Nasal cavity respiratory epithelium epithelial cell of viscerocranial mucosa (primary cell): ENCODE data around the gene ZNF3. TPM values are rescaled to one million over a fixed set of nuclear protein-coding genes. Genes with fewer than 3 reads are reported as not detected.

Source experiments
- total RNA-seq: library from RNA; depleted of rRNA; stranded (reverse); fragments of >200 nt; gene quantifications from 2 replicates; pipeline ENCODE4 v1.2.3, GENCODE V29; 2014

The ZNF3 gene
- 22.2 and 28.9 TPM in 2 replicates for total RNA-seq

GRCh38 chr7:100081535-100082102 is at the start of gene ZNF3:
TSS of gene ZNF3 (minus strand) at chr7:100081723. CDS start at chr7:100077357, 4,366 bp downstream.

DNA sequence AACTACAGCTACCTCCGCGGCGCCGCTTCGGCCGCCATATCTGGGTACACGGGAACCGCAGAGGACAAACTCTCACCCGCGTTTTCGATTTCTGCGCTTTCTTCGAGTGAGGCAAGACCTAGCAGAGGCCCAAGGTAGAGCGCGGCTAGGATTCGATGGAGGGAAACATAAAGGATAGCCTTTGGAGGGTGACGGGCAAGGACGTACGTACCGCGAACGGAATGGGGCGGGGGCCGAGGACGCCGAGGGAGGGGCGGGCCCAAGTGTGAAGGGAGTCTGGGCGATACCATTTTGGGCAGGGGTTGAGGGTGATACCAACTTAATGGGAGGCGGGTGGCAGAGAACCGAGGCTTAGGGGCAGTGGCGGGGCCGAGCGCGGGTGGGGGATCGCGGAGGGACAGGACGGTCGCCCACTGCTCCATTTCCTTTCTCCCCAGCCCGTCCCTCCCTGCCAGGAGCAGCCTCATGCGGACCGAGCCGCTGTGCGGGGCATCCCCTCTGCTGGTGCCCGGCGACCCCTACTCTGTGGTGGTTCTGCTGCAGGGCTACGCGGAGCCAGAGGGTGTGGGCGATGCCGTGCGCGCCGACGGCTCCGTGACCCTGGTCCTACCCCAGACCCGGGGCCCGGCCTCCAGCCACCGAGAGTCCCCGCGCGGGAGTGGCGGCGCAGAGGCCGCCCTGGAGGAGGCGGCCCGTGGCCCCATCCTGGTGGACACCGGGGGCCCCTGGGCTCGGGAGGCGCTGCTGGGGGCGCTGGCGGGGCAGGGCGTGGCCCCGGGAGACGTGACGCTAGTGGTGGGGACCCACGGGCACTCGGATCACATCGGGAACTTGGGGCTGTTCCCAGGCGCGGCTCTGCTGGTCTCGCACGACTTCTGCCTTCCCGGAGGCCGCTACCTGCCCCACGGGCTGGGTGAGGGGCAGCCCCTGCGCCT is 45.7 kb upstream of the ZNF3 start, which contains the start of gene MBLAC1:
TSS of gene MBLAC1 (plus strand) at position 37 of the 935 bp plus-strand sequence. CDS start at position 466, 429 bp downstream.

DNA sequence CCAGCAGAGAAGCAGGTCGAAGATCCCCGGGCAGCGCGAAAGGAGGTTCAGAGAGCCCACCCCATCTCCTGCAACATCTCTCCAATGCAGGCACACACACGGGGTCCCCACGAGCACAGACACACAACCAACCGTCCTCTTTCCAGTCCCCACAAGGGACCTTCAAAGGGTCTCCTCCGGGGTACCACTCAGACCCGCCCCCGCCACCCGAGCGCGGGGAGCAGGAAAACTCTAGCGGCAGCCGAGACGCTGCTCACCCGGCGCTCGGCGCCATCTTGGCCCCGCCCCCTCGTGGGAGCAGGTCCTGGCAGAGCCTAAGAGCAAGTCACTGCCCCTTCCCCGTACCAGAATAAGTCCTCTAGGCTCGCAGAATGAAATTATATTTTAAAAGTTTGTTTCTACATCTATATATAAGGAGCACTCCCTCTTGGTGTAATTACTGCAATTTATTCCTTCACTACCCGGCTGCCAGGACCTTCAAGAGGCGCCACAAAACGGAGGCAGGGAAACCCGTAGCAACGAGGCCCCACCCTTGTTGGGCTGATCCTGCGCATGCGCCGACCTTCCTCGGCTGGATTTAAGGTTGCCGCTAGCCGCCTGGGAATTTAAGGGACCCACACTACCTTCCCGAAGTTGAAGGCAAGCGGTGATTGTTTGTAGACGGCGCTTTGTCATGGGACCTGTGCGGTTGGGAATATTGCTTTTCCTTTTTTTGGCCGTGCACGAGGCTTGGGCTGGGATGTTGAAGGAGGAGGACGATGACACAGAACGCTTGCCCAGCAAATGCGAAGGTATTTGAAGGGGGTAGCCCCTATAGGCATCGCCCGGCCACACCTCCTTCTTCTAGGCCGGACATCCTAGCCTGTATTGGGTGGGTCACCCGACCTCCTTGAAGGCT is 37.8 kb upstream of the ZNF3 start, which contains the start of the genes CNPY4 and TAF6:
TSS of gene CNPY4 (plus strand) at position 563 of the 898 bp plus-strand sequence. CDS start at position 674, 111 bp downstream.
TSS of gene TAF6 (minus strand) at position 287 of the 898 bp plus-strand sequence. CDS start 5,149 bp downstream, outside the sequence.

GRCh38 chr7:100101016-100101862 is 19.7 kb upstream of the ZNF3 start, which contains the start of the genes AP4M1 and MCM7:
TSS of gene AP4M1 (plus strand) at chr7:100101643. CDS start at chr7:100101715, 72 bp downstream.
TSS of gene MCM7 (minus strand) at chr7:100101397. CDS start at chr7:100101294, 103 bp downstream.

DNA sequence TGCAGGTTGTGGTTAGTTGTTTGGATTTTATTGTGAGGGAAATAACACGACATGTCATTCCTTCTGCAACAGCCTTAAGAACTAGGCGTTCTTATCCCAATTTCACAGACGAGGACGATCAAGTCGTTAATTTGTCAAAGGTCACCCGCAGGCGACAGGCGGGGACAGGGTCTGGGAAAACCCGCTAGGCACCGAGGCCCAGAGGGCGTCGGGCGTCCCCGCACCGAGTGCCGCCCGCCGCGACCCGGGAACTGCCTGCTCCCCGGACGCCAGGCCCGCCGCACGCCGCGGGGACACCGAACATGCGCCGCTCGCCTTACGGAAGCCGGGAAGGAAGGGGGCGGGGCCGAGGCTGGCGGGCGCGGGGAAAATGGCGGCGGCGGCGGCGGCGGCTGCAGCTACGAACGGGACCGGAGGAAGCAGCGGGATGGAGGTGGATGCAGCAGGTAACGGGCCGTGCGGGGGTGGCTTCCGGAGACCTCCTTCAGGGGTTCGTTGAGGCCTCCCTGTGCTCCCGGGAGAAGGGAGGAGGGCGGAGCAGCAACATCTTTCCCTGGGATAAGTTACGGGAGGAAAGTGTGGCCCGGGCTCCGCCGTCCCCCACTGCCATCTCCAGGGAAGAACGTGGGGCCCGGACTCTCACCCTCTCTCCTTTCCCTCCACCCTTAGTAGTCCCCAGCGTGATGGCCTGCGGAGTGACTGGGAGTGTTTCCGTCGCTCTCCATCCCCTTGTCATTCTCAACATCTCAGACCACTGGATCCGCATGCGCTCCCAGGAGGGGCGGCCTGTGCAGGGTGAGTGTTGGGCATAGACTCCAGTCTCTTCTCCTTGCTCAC is 7.3 kb upstream of the ZNF3 start, which contains the start of gene COPS6:
TSS of gene COPS6 (plus strand) at position 349 of the 837 bp plus-strand sequence. CDS start at position 371, 22 bp downstream.

GRCh38 chr7:100049441-100050291 is 31.9 kb downstream of the ZNF3 start, which contains the start of gene ZSCAN21:
TSS of gene ZSCAN21 (plus strand) at chr7:100049774. CDS start at chr7:100057007, 7,233 bp downstream.

Other genes starting within 250 kb of the ZNF3 start
- 0.21 TPM in 1 of 2 replicates, not detected in the other for gene OR2AE1, start 204.7 kb downstream of the ZNF3 start, total RNA-seq
- 23.9 and 38.2 TPM in 2 replicates for gene TRIM4, start 162.2 kb downstream of the ZNF3 start, total RNA-seq
- 0.14 TPM in 1 of 2 replicates, not detected in the other for gene GJC3, start 152.1 kb downstream of the ZNF3 start, total RNA-seq
- gene AZGP1, start 105.7 kb downstream of the ZNF3 start, total RNA-seq = 1.0 and 1.3 TPM in 2 replicates
- gene ZKSCAN1, start 66.1 kb downstream of the ZNF3 start, total RNA-seq = 40.3 and 61.4 TPM in 2 replicates
- 11.0 and 15.4 TPM in 2 replicates for gene ZSCAN21, start 31.9 kb downstream of the ZNF3 start, total RNA-seq
- gene COPS6, start 7.2 kb upstream of the ZNF3 start, total RNA-seq = 56.0 and 63.2 TPM in 2 replicates
- gene MCM7, start 19.7 kb upstream of the ZNF3 start, total RNA-seq = 25.6 and 27.3 TPM in 2 replicates
- gene AP4M1, start 19.9 kb upstream of the ZNF3 start, total RNA-seq = 12.6 and 16.8 TPM in 2 replicates
- gene TAF6, start 37.6 kb upstream of the ZNF3 start, total RNA-seq = 23.6 and 46.7 TPM in 2 replicates
- 1.4 and 4.6 TPM in 2 replicates for gene CNPY4, start 37.9 kb upstream of the ZNF3 start, total RNA-seq
- 1.00 and 1.0 TPM in 2 replicates for gene MBLAC1, start 45.2 kb upstream of the ZNF3 start, total RNA-seq
- 37.9 and 61.5 TPM in 2 replicates for gene LAMTOR4, start 67.2 kb upstream of the ZNF3 start, total RNA-seq
- 6.2 and 8.7 TPM in 2 replicates for gene TRAPPC14, start 77.0 kb upstream of the ZNF3 start, total RNA-seq
- gene GAL3ST4, start 86.9 kb upstream of the ZNF3 start, total RNA-seq = 0.34 and 1.1 TPM in 2 replicates
- 1.4 and 2.1 TPM in 2 replicates for gene GPC2, start 95.7 kb upstream of the ZNF3 start, total RNA-seq
- 0.07 and 0.34 TPM in 2 replicates for gene STAG3, start 96.2 kb upstream of the ZNF3 start, total RNA-seq
- gene PVRIG, start 138.2 kb upstream of the ZNF3 start, total RNA-seq = not detected in 2 replicates
- not detected in 2 replicates for gene SPDYE3, start 226.0 kb upstream of the ZNF3 start, total RNA-seq